Calu3 (cell line): ENCODE data around the gene SMAD5. TPM values are rescaled to one million over a fixed set of nuclear protein-coding genes. Genes with fewer than 3 reads are reported as not detected.

ENCODE experiments used
- BruUV-seq: library from RNA; stranded (reverse); fragments of 400-500 nt; replicated peaks from 2 replicates; lab custom pipeline; 2021; lab: Mats Ljungman, UMichigan
- CTCF ChIA-PET: fragments of 300-600 bp; sonication (Branson Sonifier 250); formaldehyde crosslinking; loops from one replicate; lab custom pipeline; 2022; ENCODE audit warnings: antibody characterized with exemption; lab: Charles Lee
- DNase-seq: peaks from one replicate; pipeline ENCODE4 v3.0.0; 2022
- H3K27ac Mint-ChIP-seq: one replicate; pipeline ENCODE4 v1.8.0; 2022; ENCODE audit warnings: mixed read lengths; ENCODE audit not compliant: unreplicated experiment
- H3K27me3 Mint-ChIP-seq: one replicate; pipeline ENCODE4 v1.8.0; 2022; ENCODE audit warnings: mixed read lengths; ENCODE audit not compliant: unreplicated experiment
- H3K36me3 Mint-ChIP-seq: one replicate; pipeline ENCODE4 v1.8.0; 2022; ENCODE audit warnings: mild to moderate bottlenecking, moderate library complexity, mixed read lengths; ENCODE audit not compliant: insufficient read depth, unreplicated experiment
- H3K4me1 Mint-ChIP-seq: one replicate; pipeline ENCODE4 v1.8.0; 2022; ENCODE audit warnings: mild to moderate bottlenecking, low read depth, mixed read lengths; ENCODE audit not compliant: unreplicated experiment
- H3K4me3 Mint-ChIP-seq: one replicate; pipeline ENCODE4 v1.8.0; 2022; ENCODE audit warnings: mild to moderate bottlenecking, low read depth, moderate library complexity, mixed read lengths; ENCODE audit not compliant: unreplicated experiment
- H3K9me3 Mint-ChIP-seq: one replicate; pipeline ENCODE4 v1.8.0; 2022; ENCODE audit warnings: low read depth, mixed read lengths; ENCODE audit not compliant: unreplicated experiment
- intact Hi-C: fragments of 100-400 bp; cut with micrococcal nuclease; formaldehyde crosslinking; loops from one replicate; pipeline ENCODE4 v1.10.0; 2022; ENCODE audit not compliant: unreplicated experiment
- total RNA-seq: library from RNA; stranded (reverse); gene quantifications from 2 replicates; pipeline ENCODE4 v1.2.3, GENCODE V29; 2022
- TF ChIP-seq, protein P1 (sequence below): fragments of 200-600 bp; IDR thresholded peaks from one replicate; pipeline ENCODE4 v1.8.0; 2022; ENCODE audit warnings: antibody characterized with exemption; ENCODE audit not compliant: unreplicated experiment

SMAD5 gene
- total RNA-seq, 1 experiment from 2014 or later: 94.2 TPM

DNA sequence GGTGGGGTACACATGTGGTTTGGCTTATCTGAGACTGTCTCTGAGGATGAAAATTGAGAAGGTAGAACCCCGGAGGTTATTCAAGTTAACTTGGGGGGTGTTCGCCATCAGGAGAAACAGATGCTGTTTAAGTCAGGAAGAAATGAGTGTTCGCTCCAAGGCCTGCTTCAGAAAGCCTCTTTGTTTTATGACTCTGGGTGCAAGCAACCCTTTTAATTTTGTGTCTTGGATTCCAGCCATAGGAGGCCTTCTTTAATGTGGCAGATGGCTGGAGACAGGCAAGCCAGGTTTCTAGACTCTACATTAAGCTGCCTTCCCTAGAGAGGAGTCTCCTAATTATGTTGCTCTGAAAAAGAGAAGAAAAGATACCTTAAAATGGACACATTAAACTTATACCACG is 4.2 kb upstream of the SMAD5 start:
- Mint-ChIP-seq H3K36me3 (peaks cover 17% of the 10 kb centered on the region), H3K9me3 (peaks cover 8% of the 10 kb centered on the region), H3K27ac (no peak overlapping the region), H3K4me1 (peaks cover 36% of the 10 kb centered on the region), H3K27me3 (no peaks in the 10 kb centered on the region), H3K4me3 (no peak overlapping the region)
- intact Hi-C loops: no loop called here
- CTCF ChIA-PET: no interaction called here
- DNase-seq: no peak
- TF ChIP-seq, protein P1, sequence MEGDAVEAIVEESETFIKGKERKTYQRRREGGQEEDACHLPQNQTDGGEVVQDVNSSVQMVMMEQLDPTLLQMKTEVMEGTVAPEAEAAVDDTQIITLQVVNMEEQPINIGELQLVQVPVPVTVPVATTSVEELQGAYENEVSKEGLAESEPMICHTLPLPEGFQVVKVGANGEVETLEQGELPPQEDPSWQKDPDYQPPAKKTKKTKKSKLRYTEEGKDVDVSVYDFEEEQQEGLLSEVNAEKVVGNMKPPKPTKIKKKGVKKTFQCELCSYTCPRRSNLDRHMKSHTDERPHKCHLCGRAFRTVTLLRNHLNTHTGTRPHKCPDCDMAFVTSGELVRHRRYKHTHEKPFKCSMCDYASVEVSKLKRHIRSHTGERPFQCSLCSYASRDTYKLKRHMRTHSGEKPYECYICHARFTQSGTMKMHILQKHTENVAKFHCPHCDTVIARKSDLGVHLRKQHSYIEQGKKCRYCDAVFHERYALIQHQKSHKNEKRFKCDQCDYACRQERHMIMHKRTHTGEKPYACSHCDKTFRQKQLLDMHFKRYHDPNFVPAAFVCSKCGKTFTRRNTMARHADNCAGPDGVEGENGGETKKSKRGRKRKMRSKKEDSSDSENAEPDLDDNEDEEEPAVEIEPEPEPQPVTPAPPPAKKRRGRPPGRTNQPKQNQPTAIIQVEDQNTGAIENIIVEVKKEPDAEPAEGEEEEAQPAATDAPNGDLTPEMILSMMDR: no peak
- no TSS peak for BruUV-seq

DNA sequence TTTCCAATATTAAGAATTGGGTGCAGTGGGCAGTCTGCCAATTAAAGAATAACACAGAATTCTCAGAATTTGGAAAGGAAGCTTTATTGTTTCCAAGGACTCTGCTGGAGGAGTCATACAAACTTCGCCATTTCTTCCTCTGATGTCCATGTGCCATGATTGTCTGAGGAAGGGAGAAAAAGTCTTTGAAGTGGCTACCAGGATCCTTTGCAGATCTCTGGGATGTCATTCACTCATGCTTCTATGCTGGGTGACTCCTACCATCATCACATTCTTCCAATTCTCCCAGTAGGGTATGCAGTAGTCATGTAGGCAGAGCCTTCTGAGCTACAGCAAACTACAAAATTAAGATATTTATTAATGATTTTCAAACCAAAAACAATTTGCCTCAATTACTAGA is 3.2 kb upstream of the SMAD5 start:
- TF ChIP-seq, protein P1: no peak
- no peak for DNase-seq
- H3K4me1 Mint-ChIP-seq: peaks cover 28% of the 10 kb centered on the region
- CTCF ChIA-PET: no interaction called here
- H3K9me3 Mint-ChIP-seq: peaks cover 8% of the 10 kb centered on the region
- peaks cover 24% of the 10 kb centered on the region for H3K36me3 Mint-ChIP-seq
- no peak overlapping the region for H3K4me3 Mint-ChIP-seq
- H3K27ac Mint-ChIP-seq: no peak overlapping the region
- no TSS peak for BruUV-seq
- intact Hi-C loops: no loop called here
- H3K27me3 Mint-ChIP-seq: no peaks in the 10 kb centered on the region

DNA sequence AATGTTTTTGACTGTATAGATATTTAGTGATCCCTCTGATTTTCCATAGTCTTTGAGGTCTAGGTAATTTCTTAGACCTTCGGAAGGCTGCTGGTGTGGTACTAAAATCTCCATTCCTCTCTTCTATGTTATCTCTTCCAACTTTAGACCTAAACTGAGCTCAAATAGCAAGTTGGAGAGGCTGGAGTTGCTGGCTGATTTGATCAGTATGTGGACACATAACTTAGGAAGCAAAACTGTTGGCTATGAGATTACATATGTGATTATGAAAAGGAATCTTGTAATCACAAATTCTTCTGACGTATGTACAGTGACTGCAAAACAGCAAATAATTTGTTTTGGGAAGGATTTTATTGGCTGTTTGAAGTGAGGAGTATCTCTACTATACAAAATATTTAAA is 2.1 kb upstream of the SMAD5 start:
- TF ChIP-seq, protein P1: no peak
- BruUV-seq: no TSS peak
- CTCF ChIA-PET: no interaction called here
- no peak for DNase-seq
- Mint-ChIP-seq H3K36me3 (peaks cover 24% of the 10 kb centered on the region), H3K27me3 (no peaks in the 10 kb centered on the region), H3K9me3 (peaks cover 5% of the 10 kb centered on the region), H3K27ac (no peak overlapping the region), H3K4me1 (peaks cover 30% of the 10 kb centered on the region), H3K4me3 (no peak overlapping the region)
- intact Hi-C loops: no loop called here

DNA sequence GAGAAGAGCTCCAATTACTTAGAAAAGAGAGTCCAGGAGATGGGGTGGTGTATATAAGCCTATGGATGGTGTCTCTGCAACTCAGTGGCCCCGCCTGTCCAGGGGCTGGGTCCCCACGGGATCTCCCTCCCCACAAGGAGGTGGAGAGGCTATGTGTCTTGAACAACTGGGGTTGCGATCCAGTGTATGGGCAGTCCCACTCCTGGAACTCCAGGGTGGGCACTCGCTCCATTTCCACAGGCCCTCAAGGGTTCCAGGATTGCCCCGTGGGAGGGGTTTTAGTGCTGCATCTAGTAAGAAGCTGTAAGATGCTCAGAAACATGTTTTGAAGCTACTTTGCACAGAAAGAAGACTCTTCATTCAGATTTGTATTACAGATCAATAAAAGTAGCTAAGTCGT is 558 bp upstream of the SMAD5 start:
- intact Hi-C loops: loop anchor here (2.0 kb wide), 1 partner anchor 49 kb away; no protein-coding TSS in a partner anchor
- Mint-ChIP-seq H3K4me3 (peak overlapping the region; percentile 99), H3K9me3 (no peaks in the 10 kb centered on the region), H3K4me1 (peaks cover 25% of the 10 kb centered on the region), H3K36me3 (peaks cover 24% of the 10 kb centered on the region), H3K27me3 (no peaks in the 10 kb centered on the region), H3K27ac (peak overlapping the region; percentile 95)
- BruUV-seq: no TSS peak
- peak; percentile 21 for DNase-seq
- CTCF ChIA-PET: interaction anchor here (0.9 to 2.8 kb wide), 2 partner anchors 8 to 23 kb away, joined by 3 to 13 read pairs; no protein-coding TSS in a partner anchor
- TF ChIP-seq, protein P1: no peak
